ENCODE measurements around the gene GMDS. TPM values are rescaled to one million over a fixed set of nuclear protein-coding genes. Genes with fewer than 3 reads are reported as not detected.

Gene GMDS
- total and polyA plus RNA-seq, 2 of the 4 experiments (the other 2 are of a cell fraction): 7.3 to 21.9 TPM

DNA sequence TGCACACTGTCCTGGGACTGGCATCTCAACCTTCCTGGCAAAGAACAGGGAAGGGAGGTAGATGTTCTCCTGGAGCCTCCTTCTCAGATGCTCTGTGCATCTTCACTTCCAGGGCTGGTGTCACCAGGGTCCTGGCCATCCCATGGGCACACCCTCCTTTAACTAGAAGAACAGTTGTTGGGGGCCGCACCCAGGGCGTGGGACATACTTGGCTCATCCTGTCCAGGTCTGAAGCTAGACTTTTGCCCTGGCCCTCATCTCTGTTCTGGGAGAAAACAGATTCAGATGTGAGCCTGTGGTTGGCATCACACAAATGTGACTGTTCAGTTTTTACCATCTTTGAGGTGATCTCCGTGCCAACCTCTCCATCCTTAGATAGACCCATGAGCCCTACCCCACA, 594.0 kb downstream of the GMDS start:
- intact Hi-C loops (cut with micrococcal nuclease): no loop called here
- no peak overlapping the region for H4K5ac ChIP-seq (ENCODE audit: low read depth, low read length)
- no peaks in the 10 kb centered on the region; the same call in 1 of the 2 replicates for H3K9me3 ChIP-seq (ENCODE audit: control insufficient read depth, insufficient read depth, low read length)
- peaks cover 8% of the 10 kb centered on the region; the same call in 1 of the 2 replicates for H3K9me1 ChIP-seq (ENCODE audit: insufficient read depth, low read length)
- H2BK5ac ChIP-seq (ENCODE audit: low read depth, low read length, poor library complexity, severe bottlenecking): no peak overlapping the region
- H3K23ac ChIP-seq (ENCODE audit: low read depth, low read length): no peak overlapping the region
- H2AK5ac ChIP-seq (ENCODE audit: low read depth, low read length): no peak overlapping the region
- DNase-seq: no peak
- H3K27me3 ChIP-seq (ENCODE audit: control insufficient read depth, insufficient read depth, low read length): no peaks in the 10 kb centered on the region
- no peak overlapping the region for H3K4ac ChIP-seq (ENCODE audit: low read depth, low read length)
- no peak overlapping the region for H2AFZ ChIP-seq (replicated peaks; ENCODE audit: low read length, poor library complexity)
- H3K4me1 ChIP-seq (ENCODE audit: control insufficient read depth, insufficient read depth, low read length): no peaks in the 10 kb centered on the region
- CTCF ChIA-PET: interaction anchor here (1.2 kb wide), 1 partner anchor 17 kb away, joined by 3 read pairs; no protein-coding TSS in a partner anchor
- H4K20me1 ChIP-seq (ENCODE audit: insufficient read depth, low read length): no peaks in the 10 kb centered on the region
- no peak overlapping the region for H4K91ac ChIP-seq (ENCODE audit: insufficient read depth, low read depth, low read length)
- no TSS peak for BruUV-seq (replicated peaks)
- POLR2A ChIA-PET (ENCODE audit: unreplicated experiment): no interaction called here
- H3K27ac ChIP-seq (ENCODE audit: insufficient read depth, low read length): no peak overlapping the region
- no peak overlapping the region for H2AK9ac ChIP-seq (replicated peaks; ENCODE audit: low read depth, low read length, poor library complexity)
- no peak overlapping the region for H3K14ac ChIP-seq (replicated peaks; ENCODE audit: low read depth, low read length)
- H3K79me1 ChIP-seq (ENCODE audit: low read depth in 1 of 2, low read length in 2 of 2): no peaks in the 10 kb centered on the region
- no peak overlapping the region for H3K4me2 ChIP-seq (ENCODE audit: low read depth, low read length)
- dilution Hi-C loops (cut with HindIII; ENCODE audit: low sequenced_read_pairs, unreplicated experiment): no loop called here
- H2BK120ac ChIP-seq (ENCODE audit: low read depth, low read length): no peak overlapping the region
- 100% methylated on average over 2 of the region's 3 CpGs; no CpG with 5 or more reads in 1 of the 2 experiments for WGBS, 2 experiments (ENCODE audit: extremely low coverage in 2 of 2, insufficient read length in 1 of 2)
- H2BK15ac ChIP-seq (ENCODE audit: low read depth, low read length): no peak overlapping the region
- H3K4me3 ChIP-seq (ENCODE audit: insufficient read depth, low read depth, low read length): no peak overlapping the region
- in situ Hi-C loops (cut with MboI; ENCODE audit: low sequenced_read_pairs): no loop called here
- no peak overlapping the region for H3K56ac ChIP-seq (ENCODE audit: extremely low read depth, insufficient read depth, low read length)
- no peak for ATAC-seq (ENCODE audit: low read depth)
- H3K36me3 ChIP-seq (ENCODE audit: control insufficient read depth, insufficient read depth, low read length): no peaks in the 10 kb centered on the region
- no peak for TF ChIP-seq RCOR1 (IDR thresholded peaks at IDR 0.05; ENCODE audit: insufficient replicate concordance, low read length)
- TF ChIP-seq POLR2A (IDR thresholded peaks at IDR 0.05; ENCODE audit: low read depth, low read length): no peak
- TF ChIP-seq, protein P1, sequence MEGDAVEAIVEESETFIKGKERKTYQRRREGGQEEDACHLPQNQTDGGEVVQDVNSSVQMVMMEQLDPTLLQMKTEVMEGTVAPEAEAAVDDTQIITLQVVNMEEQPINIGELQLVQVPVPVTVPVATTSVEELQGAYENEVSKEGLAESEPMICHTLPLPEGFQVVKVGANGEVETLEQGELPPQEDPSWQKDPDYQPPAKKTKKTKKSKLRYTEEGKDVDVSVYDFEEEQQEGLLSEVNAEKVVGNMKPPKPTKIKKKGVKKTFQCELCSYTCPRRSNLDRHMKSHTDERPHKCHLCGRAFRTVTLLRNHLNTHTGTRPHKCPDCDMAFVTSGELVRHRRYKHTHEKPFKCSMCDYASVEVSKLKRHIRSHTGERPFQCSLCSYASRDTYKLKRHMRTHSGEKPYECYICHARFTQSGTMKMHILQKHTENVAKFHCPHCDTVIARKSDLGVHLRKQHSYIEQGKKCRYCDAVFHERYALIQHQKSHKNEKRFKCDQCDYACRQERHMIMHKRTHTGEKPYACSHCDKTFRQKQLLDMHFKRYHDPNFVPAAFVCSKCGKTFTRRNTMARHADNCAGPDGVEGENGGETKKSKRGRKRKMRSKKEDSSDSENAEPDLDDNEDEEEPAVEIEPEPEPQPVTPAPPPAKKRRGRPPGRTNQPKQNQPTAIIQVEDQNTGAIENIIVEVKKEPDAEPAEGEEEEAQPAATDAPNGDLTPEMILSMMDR (conservative IDR thresholded peaks at IDR 0.05; ENCODE audit: low read depth, low read length): no peak
- TF ChIP-seq FOS (IDR thresholded peaks at IDR 0.05; ENCODE audit: low read depth, low read length): no peak
- TF ChIP-seq MXI1 (IDR thresholded peaks at IDR 0.05; ENCODE audit: borderline replicate concordance, low read depth, low read length): no peak
- no peak for TF ChIP-seq CEBPB (IDR thresholded peaks at IDR 0.05; ENCODE audit: low read depth, low read length)
- H3K9ac ChIP-seq (ENCODE audit: low read depth, low read length): no peak overlapping the region
- H3K18ac ChIP-seq (ENCODE audit: low read depth, low read length): no peak overlapping the region
- no peak overlapping the region for H2BK20ac ChIP-seq (ENCODE audit: low read depth, low read length)
- H4K8ac ChIP-seq (ENCODE audit: low read depth in 2 of 2, low read length in 2 of 2): no peak overlapping the region
